Lower leg skin (tissue), 3 donors: Measurements from ENCODE around the gene ZNF813.

Experiments used
- POLR2A ChIP-seq, 2 donors: fragments of 450-650 bp; IDR thresholded peaks; one replicate each; pipeline ENCODE4 v1.6.1; 2016 to 2017; ENCODE audit warnings: antibody characterized with exemption in 2 of 2, mild to moderate bottlenecking in 1 of 2, moderate library complexity in 1 of 2
- TF ChIP-seq, protein P1 (sequence below), 3 donors: fragments of 450-650 bp; IDR thresholded peaks; one replicate each; pipeline ENCODE4 v1.5.1; 2016; ENCODE audit warnings: antibody characterized with exemption in 3 of 3, mild to moderate bottlenecking in 3 of 3, moderate library complexity in 2 of 3

DNA sequence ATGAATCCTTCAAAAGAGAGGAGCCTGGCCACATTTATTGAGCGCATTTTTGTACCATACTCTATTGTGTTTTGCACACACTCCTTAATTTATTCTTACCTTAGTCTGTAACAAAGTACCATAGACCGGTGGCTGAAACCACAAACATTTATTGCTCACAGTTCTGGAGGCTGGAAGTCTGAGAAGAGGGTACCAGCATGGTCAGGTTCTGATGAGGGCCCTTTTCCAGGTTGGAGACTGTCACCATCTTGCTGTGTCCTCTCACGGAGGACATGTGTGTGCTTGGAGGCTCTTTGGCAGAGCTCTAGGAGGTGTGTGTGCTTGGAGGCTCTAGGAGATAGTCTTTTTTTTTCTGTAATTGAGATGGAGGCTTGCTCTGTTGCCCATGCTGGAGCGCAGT lies 72.6 kb downstream of the ZNF813 start:
- no peak for TF ChIP-seq POLR2A (IDR thresholded peaks at IDR 0.05)
- TF ChIP-seq, protein P1, sequence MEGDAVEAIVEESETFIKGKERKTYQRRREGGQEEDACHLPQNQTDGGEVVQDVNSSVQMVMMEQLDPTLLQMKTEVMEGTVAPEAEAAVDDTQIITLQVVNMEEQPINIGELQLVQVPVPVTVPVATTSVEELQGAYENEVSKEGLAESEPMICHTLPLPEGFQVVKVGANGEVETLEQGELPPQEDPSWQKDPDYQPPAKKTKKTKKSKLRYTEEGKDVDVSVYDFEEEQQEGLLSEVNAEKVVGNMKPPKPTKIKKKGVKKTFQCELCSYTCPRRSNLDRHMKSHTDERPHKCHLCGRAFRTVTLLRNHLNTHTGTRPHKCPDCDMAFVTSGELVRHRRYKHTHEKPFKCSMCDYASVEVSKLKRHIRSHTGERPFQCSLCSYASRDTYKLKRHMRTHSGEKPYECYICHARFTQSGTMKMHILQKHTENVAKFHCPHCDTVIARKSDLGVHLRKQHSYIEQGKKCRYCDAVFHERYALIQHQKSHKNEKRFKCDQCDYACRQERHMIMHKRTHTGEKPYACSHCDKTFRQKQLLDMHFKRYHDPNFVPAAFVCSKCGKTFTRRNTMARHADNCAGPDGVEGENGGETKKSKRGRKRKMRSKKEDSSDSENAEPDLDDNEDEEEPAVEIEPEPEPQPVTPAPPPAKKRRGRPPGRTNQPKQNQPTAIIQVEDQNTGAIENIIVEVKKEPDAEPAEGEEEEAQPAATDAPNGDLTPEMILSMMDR (IDR thresholded peaks at IDR 0.05): no peak
